Stomach (tissue), 9 donors: ENCODE results near the gene PTPRM. TPM values are rescaled to one million over a fixed set of nuclear protein-coding genes. Genes with fewer than 3 reads are reported as not detected.

ENCODE experiments used
- DNase-seq, 2 donors: peaks; one replicate each; pipeline versions ENCODE4 v3.0.0 to v3.0.0-alpha.2; 2013 to 2019
- H3K27ac ChIP-seq, 5 donors: fragments of 200-600 bp in 4 of 5; sonication (generic) in 4 of 5; one replicate each; pipeline ENCODE4 v1.5.1; 2013 to 2019; ENCODE audit warnings: mild to moderate bottlenecking in 1 of 5, moderate library complexity in 1 of 5
- H3K27me3 ChIP-seq, 3 donors: fragments of 200-600 bp; sonication (generic); one replicate each; pipeline ENCODE4 v1.5.1; 2017 to 2019; ENCODE audit warnings: mixed run types in 1 of 3
- H3K36me3 ChIP-seq, 4 donors: fragments of 200-600 bp; sonication (generic); 1 replicate in 3 of 4; 2 replicates in 1 of 4; pipeline ENCODE4 v1.5.1; 2016 to 2019
- H3K4me1 ChIP-seq, 4 donors: fragments of 200-600 bp; sonication (generic); one replicate each; pipeline ENCODE4 v1.5.1; 2016 to 2019
- H3K4me3 ChIP-seq, 4 donors: fragments of 200-600 bp; sonication (generic) in 3 of 4; one replicate each; pipeline ENCODE4 v1.5.1; 2016 to 2019; ENCODE audit warnings: mild to moderate bottlenecking in 1 of 4
- H3K9me3 ChIP-seq, 4 donors: fragments of 200-600 bp; sonication (generic); one replicate each; pipeline ENCODE4 v1.5.1; 2016 to 2019
- CTCF ChIP-seq, 7 experiments: fragments of 450-650 bp in 4 of 7; fragments of 200-600 bp in 3 of 7; sonication (generic) in 3 of 7; IDR thresholded peaks; one replicate each; pipeline ENCODE4 v1.5.1; 2016 to 2019; ENCODE audit warnings: antibody characterized with exemption in 7 of 7, control low read depth in 2 of 7, mild to moderate bottlenecking in 1 of 7
- EP300 ChIP-seq: sonication (generic); formaldehyde crosslinking; IDR thresholded peaks from one replicate; pipeline ENCODE4 v1.6.1; 2017; ENCODE audit warnings: antibody characterized with exemption
- POLR2A ChIP-seq, 4 donors: fragments of 450-650 bp; IDR thresholded peaks; one replicate each; pipeline ENCODE4 v1.6.1; 2016; ENCODE audit warnings: antibody characterized with exemption in 4 of 4, control low read depth in 2 of 4, mild to moderate bottlenecking in 1 of 4, moderate library complexity in 1 of 4
- POLR2AphosphoS5 ChIP-seq, 3 donors: sonication (generic); formaldehyde crosslinking; IDR thresholded peaks; one replicate each; pipeline ENCODE4 v1.6.1; 2016; ENCODE audit warnings: antibody characterized with exemption in 3 of 3
- WGBS, 5 donors: extraction: QIAGEN DNeasy Blood & Tissue Kit in 3 of 5; methylation state at CpG; one replicate each; pipeline versions ENCODE4 v1.1.5 to v1.1.7; 2013 to 2018; 5-methylcytosine and 5-hydroxymethylcytosine counted together
- intact Hi-C: fragments of 100-400 bp; cut with DNase I; formaldehyde crosslinking; loops from one replicate; pipeline ENCODE4 v1.15.1; 2023; ENCODE audit warnings: low total_unique reads
- polyA plus RNA-seq, 3 donors: library from polyadenylated mRNA; stranded (reverse); fragments of 200-250 nt; gene quantifications; one replicate each; pipeline ENCODE4 v1.2.3, GENCODE V29; 2013
- total RNA-seq, 5 donors: library from RNA; depleted of rRNA; stranded (reverse); fragments of >200 nt; gene quantifications; one replicate each; pipeline versions ENCODE4 v1.1.0 to v1.2.3, GENCODE V29; 2014 to 2016
- donor health status: healthy with polysubstance abuse.
- donor health status: Bipolar disorder and iron deficiency.
- donor health status: healthy.

Gene PTPRM
- total and polyA plus RNA-seq, 8 donors: 7.5 to 246 (median 58.2) TPM

DNA sequence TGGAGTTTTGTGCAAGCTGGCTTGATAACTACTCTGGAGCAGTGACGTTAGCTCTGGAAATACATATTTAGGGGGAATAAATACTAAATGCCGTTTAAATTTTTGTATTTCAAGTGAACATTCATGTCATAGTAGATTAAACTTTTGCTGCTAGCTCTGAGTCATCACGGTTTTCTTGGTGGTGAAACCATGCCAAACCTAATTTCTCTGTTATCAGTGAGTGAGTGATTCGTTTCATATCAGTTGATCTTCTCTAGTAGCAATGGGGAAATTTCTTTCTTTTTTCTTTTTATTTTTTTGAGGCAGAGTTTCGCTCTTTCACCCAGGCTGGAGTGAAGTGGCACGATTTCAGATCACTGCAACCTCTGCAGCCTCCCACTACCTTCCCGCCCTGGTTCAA is 211.1 kb downstream of the PTPRM start:
- Histone ChIP-seq H3K4me1 (peaks cover 0 to 12% (median 0%) of the 10 kb centered on the region in 4 donors), H3K27ac (no peak overlapping the region), H3K9me3 (no peaks in the 10 kb centered on the region), H3K27me3 (no peaks in the 10 kb centered on the region), H3K36me3 (no peaks in the 10 kb centered on the region), H3K4me3 (no peak overlapping the region)
- 72 to 78% (median 76%) methylated on average over 7 of the region's 7 CpGs for WGBS, 5 donors
- no peak for DNase-seq
- TF ChIP-seq CTCF (IDR thresholded peaks at IDR 0.05) (no peak), POLR2A (IDR thresholded peaks at IDR 0.05) (no peak), EP300 (no peak), POLR2AphosphoS5 (IDR thresholded peaks at IDR 0.05) (no peak)
- intact Hi-C loops: no loop called here

GRCh38 chr18:7779211-7779610 is 212.1 kb downstream of the PTPRM start:
- Histone ChIP-seq H3K36me3 (no peaks in the 10 kb centered on the region), H3K27ac (no peak overlapping the region), H3K9me3 (no peaks in the 10 kb centered on the region), H3K27me3 (no peaks in the 10 kb centered on the region), H3K4me3 (no peak overlapping the region), H3K4me1 (peaks cover 0 to 12% (median 0%) of the 10 kb centered on the region in 4 donors)
- no peak for DNase-seq
- WGBS, 5 donors: 86 to 94% (median 93%) methylated on average over 3 of the region's 3 CpGs
- TF ChIP-seq POLR2AphosphoS5 (IDR thresholded peaks at IDR 0.05) (no peak), CTCF (IDR thresholded peaks at IDR 0.05) (no peak), POLR2A (IDR thresholded peaks at IDR 0.05) (no peak), EP300 (no peak)
- intact Hi-C loops: no loop called here

- Histone ChIP-seq H3K4me1 (peaks cover 0 to 12% (median 0%) of the 10 kb centered on the region in 4 donors), H3K9me3 (no peaks in the 10 kb centered on the region), H3K4me3 (no peak overlapping the region), H3K27me3 (no peaks in the 10 kb centered on the region), H3K36me3 (no peaks in the 10 kb centered on the region), H3K27ac (no peak overlapping the region)
- intact Hi-C loops: no loop called here
- no peak for DNase-seq
- WGBS, 5 donors: 91 to 97% (median 96%) methylated on average over 4 of the region's 4 CpGs
- TF ChIP-seq POLR2AphosphoS5 (IDR thresholded peaks at IDR 0.05) (no peak), CTCF (IDR thresholded peaks at IDR 0.05) (no peak), EP300 (no peak)
Observed at GRCh38 chr18:7784171-7784570, 217.1 kb downstream of the PTPRM start.

DNA sequence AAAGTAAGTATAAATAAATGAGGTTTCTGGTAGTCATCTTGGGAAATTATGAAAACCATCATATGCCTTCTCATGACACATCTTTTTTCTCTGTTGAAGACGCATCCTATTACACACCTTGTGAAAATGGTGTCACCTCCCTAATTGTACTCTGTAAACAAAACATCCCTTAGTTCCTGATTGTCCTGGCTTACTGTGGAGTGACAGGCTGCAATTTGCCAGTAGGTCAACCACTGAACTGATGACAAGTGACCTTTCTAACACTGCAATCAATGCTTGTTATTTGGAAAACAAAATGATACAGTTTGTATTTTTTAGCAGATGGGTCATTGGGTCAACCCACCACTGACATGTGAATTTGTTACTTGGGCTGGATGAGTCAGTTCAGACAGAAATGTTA is 219.5 kb downstream of the PTPRM start:
- no peaks in the 10 kb centered on the region for H3K9me3 ChIP-seq
- intact Hi-C loops: no loop called here
- no peak for TF ChIP-seq POLR2AphosphoS5 (IDR thresholded peaks at IDR 0.05)
- no peak for TF ChIP-seq CTCF (IDR thresholded peaks at IDR 0.05)
- no peak for TF ChIP-seq EP300
- no peak for TF ChIP-seq POLR2A (IDR thresholded peaks at IDR 0.05)
- peaks cover 0 to 19% (median 6%) of the 10 kb centered on the region in 4 donors for H3K4me1 ChIP-seq
- WGBS, 5 donors: 82 to 95% (median 88%) methylated on average over 1 of the region's 1 CpG
- H3K27me3 ChIP-seq: no peaks in the 10 kb centered on the region
- H3K27ac ChIP-seq: no peak overlapping the region
- H3K4me3 ChIP-seq: no peak overlapping the region
- no peak for DNase-seq
- no peaks in the 10 kb centered on the region for H3K36me3 ChIP-seq
